Activated T-cell treated with anti-CD3 and anti-CD28 coated beads, Interleukin-2, amount 50 U/mL, for 72 hours (primary cell): Measurements from ENCODE around the gene GKN2. TPM values are rescaled to one million over a fixed set of nuclear protein-coding genes. Genes with fewer than 3 reads are reported as not detected.
"Not testable (repeated sequence)": the region's sequence is repeated elsewhere in the genome, so short reads cannot be mapped to it uniquely, and the experiment has no call there.

ENCODE experiments used
- ATAC-seq, 2 donors: fragments of 150-1000 bp; cut with Tn5 transposase; replicated peaks in 1 of 2; 2 replicates each; pipeline ENCODE4 v1.10.0; 2021; ENCODE audit warnings: moderate library complexity in 2 of 2, mild to moderate bottlenecking in 1 of 2
- DNase-seq, 2 donors: peaks; one replicate each; pipeline ENCODE4 v3.0.0; 2021 to 2022; ENCODE audit warnings: mixed read lengths in 1 of 2
- H3K27ac Mint-ChIP-seq: one replicate; pipeline ENCODE4 v1.8.0; 2022; ENCODE audit warnings: mild to moderate bottlenecking, moderate library complexity, mixed read lengths
- H3K27me3 Mint-ChIP-seq: one replicate; pipeline ENCODE4 v1.8.0; 2022; ENCODE audit warnings: low read depth, mixed read lengths
- H3K36me3 Mint-ChIP-seq, 2 donors: one replicate each; pipeline ENCODE4 v1.8.0; 2022; ENCODE audit warnings: mixed read lengths in 2 of 2, mild to moderate bottlenecking in 1 of 2; ENCODE audit not compliant: insufficient read depth in 2 of 2
- H3K4me1 Mint-ChIP-seq: one replicate; pipeline ENCODE4 v1.8.0; 2022; ENCODE audit warnings: low read depth, mixed read lengths
- H3K4me3 Mint-ChIP-seq, 2 donors: one replicate each; pipeline ENCODE4 v1.8.0; 2022; ENCODE audit warnings: mild to moderate bottlenecking in 2 of 2, mixed read lengths in 2 of 2, moderate library complexity in 2 of 2
- H3K9me3 Mint-ChIP-seq, 2 donors: one replicate each; pipeline ENCODE4 v1.8.0; 2022; ENCODE audit warnings: mixed read lengths in 2 of 2
- total RNA-seq, 2 donors: library from RNA; stranded (reverse); gene quantifications; one replicate each; pipeline ENCODE4 v1.2.3, GENCODE V29; 2022

Gene GKN2
- total RNA-seq, 2 donors from 2014 or later: not detected

DNA sequence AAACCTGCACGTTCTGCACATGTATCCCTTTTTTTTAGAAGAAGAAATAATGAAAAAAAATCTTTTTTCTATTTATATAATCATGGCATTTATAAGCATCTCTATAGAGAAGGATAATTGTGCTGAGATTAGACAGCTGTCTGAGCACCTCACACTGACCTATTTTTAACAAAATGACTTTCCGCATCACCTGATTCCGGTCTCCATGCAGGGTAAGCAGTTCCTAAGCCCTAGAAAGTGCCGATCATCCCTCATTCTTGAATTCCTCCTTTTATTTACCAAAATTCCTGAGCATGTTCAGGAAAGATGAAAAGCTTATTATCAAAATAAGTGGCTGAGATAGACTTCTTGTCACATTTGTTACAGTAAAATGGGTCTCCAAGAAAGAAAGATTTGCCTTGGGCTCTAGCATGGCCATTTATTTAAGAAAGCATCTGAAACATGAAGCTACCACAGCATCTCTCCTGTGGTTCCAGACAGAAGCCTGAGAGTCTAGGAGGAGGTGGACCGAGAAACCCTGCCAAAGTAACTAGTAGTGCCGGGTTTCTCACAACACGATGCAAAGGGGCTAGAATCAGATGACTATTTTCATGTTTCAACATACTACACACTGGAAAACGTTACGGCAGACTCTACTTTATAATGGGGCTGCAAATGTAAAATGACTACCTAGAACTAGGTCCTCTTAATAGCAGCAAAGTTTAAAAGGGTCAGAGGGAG lies 22.4 kb upstream of the GKN2 start:
- no peak overlapping the region for H3K27ac Mint-ChIP-seq
- ATAC-seq (no peak), DNase-seq (no peak)
- H3K36me3 Mint-ChIP-seq: no peaks in the 10 kb centered on the region
- H3K4me3 Mint-ChIP-seq: no peak overlapping the region
- no peaks in the 10 kb centered on the region for H3K4me1 Mint-ChIP-seq
- no peaks in the 10 kb centered on the region for H3K9me3 Mint-ChIP-seq
- peaks cover 12% of the 10 kb centered on the region for H3K27me3 Mint-ChIP-seq

DNA sequence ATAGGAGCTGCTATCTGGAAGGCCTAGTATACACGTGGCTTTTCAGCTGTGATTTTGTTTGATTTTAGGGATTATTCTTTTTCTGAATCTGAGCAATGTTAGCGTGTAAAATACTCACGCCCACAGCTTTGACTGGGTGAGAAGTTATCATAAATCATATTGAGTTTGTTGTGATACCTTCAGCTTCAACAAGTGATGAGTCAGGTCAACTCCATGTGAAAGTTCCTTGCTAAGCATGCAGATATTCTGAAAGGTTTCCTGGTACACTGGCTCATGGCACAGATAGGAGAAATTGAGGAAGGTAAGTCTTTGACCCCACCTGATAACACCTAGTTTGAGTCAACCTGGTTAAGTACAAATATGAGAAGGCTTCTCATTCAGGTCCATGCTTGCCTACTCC lies 21.6 kb upstream of the GKN2 start, which contains the start of gene GKN1:
GKN1 (plus strand) TSS at position 386 of the 400 bp plus-strand sequence. CDS start 42 bp downstream, outside the sequence.
- no peak for ATAC-seq
- Mint-ChIP-seq H3K27me3 (peaks cover 12% of the 10 kb centered on the region), H3K27ac (no peak within 1 kb of the TSS), H3K36me3 (no peaks in the 10 kb centered on the region), H3K4me1 (no peaks in the 10 kb centered on the region), H3K9me3 (no peaks in the 10 kb centered on the region), H3K4me3 (no peak within 1 kb of the TSS)
- DNase-seq: no peak

DNA sequence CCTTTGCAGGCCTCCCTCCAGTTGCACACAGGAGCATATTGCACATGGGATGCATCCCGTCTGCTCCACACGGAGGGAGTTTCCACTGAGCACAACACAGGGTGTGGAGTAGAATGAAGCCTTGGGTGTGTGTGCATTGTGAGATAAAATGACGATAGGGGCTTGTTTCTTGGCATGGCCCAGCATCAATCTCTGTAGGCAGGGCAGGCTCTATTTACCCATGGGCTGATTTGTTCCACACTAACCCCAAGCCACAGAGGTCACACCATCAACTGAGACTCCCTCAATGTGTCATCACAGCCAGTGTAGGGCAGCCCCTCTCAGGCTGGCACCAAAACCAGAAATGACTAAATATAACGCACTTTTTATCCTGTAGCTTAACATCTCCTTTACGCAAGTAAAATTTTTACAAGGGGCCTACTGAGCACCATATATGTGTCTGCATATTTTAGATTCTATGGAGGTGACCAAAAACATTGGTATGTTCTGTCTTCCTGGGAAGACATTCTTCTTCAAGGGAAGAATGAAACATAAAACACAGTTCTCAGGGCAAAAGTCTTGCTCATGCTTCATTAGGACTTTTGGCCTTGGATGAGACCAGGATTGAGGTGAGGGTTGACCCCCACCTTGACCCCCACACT lies 19.0 kb upstream of the GKN2 start:
- no peaks in the 10 kb centered on the region for H3K4me1 Mint-ChIP-seq
- H3K9me3 Mint-ChIP-seq: no peaks in the 10 kb centered on the region
- ATAC-seq: peak; percentile 93 to 96
- no peak overlapping the region for H3K4me3 Mint-ChIP-seq
- peak; percentile 12 to 33 for DNase-seq
- no peaks in the 10 kb centered on the region for H3K36me3 Mint-ChIP-seq
- peaks cover 17% of the 10 kb centered on the region for H3K27me3 Mint-ChIP-seq
- H3K27ac Mint-ChIP-seq: no peak overlapping the region

DNA sequence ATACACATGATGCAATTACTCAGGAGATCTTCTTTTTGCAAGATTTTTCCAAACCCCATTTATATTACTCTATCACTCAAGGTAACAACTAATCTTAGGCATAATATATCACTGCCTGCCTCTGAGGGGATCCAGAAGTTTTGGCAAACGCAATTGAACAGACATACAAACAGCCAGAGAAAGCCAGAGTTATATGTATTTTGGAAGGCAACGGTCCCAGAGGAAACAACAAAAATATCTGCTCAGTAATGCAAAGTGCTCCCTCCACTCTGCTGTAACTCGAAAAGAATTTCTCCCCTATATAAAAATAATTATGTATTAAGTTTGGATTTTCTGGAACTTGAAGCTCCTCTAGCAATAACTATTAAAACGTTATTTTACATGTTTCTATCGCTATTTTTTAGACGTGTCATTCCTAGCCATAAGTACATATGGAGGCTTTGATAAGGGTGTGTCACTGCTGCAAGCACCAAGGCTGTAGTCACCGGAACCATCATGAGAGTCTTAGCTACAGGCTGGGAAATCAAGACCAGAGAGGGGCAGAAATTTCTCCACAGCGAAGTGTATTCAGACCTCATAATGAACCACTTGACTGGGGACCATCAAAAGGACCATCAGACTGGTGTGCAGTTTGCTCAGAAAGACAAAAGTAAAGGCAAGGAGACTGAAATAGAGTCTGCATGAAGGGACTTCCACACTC lies 18.0 kb upstream of the GKN2 start:
- Mint-ChIP-seq H3K4me1 (no peaks in the 10 kb centered on the region), H3K9me3 (no peaks in the 10 kb centered on the region), H3K36me3 (no peaks in the 10 kb centered on the region), H3K4me3 (no peak overlapping the region), H3K27ac (no peak overlapping the region), H3K27me3 (peaks cover 21% of the 10 kb centered on the region)
- DNase-seq (no peak), ATAC-seq (no peak)

DNA sequence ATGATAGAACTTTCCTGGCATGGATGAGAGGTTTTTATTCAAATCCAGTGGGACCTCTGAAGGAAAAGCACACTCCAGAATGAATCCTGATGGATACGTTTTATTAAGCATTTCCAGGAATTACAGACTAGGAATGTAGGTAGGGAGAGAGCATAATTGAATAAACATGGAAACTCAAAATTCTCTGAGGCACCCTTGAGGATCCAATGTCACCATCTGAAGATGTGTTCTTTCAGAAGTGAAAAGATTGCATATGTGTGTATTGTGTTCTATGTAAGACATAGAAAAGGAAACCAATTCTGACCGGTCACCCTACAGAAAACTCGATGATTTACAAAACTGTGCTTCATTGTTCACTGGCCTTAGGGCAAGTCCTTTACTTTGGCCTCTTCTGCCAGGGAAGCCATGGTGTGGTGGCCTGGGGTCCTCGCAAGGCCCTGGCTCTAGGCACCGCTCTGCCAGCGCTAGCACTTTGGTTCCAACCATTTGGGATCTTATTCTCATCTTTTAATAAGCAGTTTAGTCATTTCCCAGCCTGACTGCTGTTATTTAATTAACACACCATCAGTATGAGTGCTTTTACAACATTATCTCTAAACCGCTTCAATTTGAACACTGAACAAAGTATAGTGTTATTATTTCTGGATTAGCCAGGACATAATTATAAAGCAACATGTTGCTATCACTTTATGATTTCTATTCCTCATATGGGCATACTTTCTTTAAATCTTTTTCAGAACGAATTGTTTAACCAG lies 17.2 kb upstream of the GKN2 start:
- no peak overlapping the region for H3K4me3 Mint-ChIP-seq
- ATAC-seq (no peak), DNase-seq (no peak)
- H3K4me1 Mint-ChIP-seq: no peaks in the 10 kb centered on the region
- H3K36me3 Mint-ChIP-seq: no peaks in the 10 kb centered on the region
- no peaks in the 10 kb centered on the region for H3K9me3 Mint-ChIP-seq
- peaks cover 16% of the 10 kb centered on the region for H3K27me3 Mint-ChIP-seq
- H3K27ac Mint-ChIP-seq: no peak overlapping the region

DNA sequence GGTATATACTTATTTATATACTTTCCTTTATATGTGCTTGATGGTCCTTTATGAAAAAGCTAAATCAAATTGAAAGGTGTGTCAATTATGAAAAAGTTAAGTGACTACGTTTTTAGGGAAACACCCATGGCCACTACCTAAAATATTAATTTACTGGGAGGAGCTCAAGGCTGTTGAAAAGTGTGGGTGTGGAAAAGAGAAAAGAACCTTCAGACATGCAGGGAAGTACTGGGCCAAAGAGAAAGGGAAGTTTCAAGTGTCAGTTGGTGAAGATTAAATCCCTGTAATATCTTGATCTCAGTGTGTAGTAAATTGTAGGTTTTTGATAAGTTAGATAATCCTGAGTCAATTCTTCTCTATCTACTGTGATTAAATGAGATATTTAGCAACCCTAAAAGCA lies 15.5 kb upstream of the GKN2 start:
- Mint-ChIP-seq H3K27ac (no peak overlapping the region), H3K4me3 (no peak overlapping the region), H3K4me1 (no peaks in the 10 kb centered on the region), H3K9me3 (no peaks in the 10 kb centered on the region), H3K36me3 (no peaks in the 10 kb centered on the region), H3K27me3 (peaks cover 26% of the 10 kb centered on the region)
- ATAC-seq: no peak
- no peak for DNase-seq

DNA sequence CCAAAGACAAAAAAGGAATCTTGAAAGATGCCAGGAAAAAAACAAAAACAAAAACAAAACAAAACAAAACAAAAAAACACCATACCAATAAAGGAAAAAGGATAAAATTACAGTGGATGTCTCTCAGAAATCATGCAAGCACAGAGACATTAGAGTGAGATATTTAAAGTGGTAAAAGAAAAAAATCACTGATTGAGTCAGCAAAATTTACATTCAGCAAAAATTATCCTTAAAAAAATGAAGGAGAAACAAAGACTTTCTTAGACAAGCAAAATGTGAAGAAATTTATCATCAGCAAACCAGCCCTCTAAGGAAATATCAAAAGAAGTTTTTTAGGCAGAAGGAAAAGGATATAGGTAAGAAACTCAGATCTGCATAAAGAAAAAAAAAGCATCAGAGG lies 11.6 kb upstream of the GKN2 start:
- Mint-ChIP-seq H3K4me3 (no peak overlapping the region), H3K9me3 (no peaks in the 10 kb centered on the region), H3K27ac (no peak overlapping the region), H3K4me1 (no peaks in the 10 kb centered on the region), H3K36me3 (no peaks in the 10 kb centered on the region), H3K27me3 (peaks cover 26% of the 10 kb centered on the region)
- DNase-seq (no peak), ATAC-seq (no peak)

DNA sequence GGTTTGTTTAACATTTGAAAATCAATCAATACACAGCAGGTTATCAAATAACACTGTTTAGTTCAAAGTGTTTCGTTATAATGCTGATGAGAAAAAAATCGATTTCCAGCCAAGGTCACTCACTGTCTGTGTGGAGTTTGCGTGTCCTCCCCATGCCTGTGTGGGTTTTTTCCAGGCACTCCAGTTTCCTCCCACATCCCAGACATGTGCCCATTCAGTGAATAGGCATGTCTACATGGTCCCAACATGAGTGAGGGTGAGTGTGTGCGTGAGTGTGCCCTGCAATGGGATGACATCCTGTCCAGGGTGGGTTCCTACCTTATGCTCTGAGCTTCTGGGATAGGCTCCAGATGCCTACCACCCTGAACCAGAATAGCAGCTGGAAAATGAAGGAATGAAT lies 8.7 kb upstream of the GKN2 start:
- Mint-ChIP-seq H3K36me3 (no peaks in the 10 kb centered on the region), H3K9me3 (no peaks in the 10 kb centered on the region)
- no peak for ATAC-seq

DNA sequence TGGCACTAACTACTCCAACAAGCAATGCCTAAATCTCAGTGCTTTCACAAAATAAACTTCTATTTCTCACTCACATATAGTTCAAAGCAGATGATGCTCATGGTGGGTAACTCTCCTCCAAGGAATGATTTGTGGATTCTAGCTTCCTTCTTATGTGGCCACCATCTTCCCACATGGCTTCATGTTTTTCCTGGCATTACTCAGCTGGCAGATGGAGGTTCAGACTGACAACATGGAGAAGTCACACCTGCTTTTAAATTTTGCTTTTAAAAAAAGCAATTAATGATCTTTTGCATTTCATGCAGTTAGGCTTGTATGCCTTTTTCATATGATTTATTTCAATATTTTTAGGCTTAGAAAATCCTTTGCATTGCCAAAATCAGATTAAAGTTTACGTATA lies 6.3 kb upstream of the GKN2 start:
- Mint-ChIP-seq H3K36me3 (no peaks in the 10 kb centered on the region), H3K4me1 (no peaks in the 10 kb centered on the region), H3K27ac (no peak overlapping the region), H3K4me3 (no peak overlapping the region), H3K9me3 (peaks cover 0 to 3% of the 10 kb centered on the region in 2 donors), H3K27me3 (peaks cover 13% of the 10 kb centered on the region)
- ATAC-seq (no peak), DNase-seq (no peak)

More for the DNA sequence above, 8.7 kb upstream of the GKN2 start:
- Mint-ChIP-seq H3K4me1 (no peaks in the 10 kb centered on the region), H3K27ac (no peak overlapping the region), H3K27me3 (peaks cover 18% of the 10 kb centered on the region), H3K4me3 (no peak overlapping the region)
- no peak for DNase-seq

DNA sequence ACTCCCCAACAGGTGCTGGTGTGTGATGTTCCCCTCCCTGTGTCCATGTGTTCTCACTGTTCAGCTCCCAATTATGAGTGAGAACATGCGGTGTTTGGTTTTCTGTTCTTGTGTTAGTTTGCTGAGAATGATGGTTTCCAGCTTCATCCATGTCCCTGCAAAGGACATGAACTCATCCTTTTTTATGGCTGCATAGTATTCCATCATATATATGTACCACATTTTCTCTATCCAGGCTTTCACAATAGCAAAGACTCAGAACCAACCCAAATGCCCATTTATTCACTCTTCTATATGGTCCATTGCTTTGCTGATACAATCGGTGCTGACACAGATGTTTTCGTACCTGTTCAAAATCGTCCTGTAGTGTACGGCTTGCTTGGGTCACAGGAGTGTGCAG lies 2.7 kb upstream of the GKN2 start:
- DNase-seq, ATAC-seq, H3K9me3 Mint-ChIP-seq, H3K27ac Mint-ChIP-seq, H3K4me3 Mint-ChIP-seq, H3K4me1 Mint-ChIP-seq, H3K36me3 Mint-ChIP-seq: not testable (repeated sequence)
- H3K27me3 Mint-ChIP-seq: peaks cover 12% of the 10 kb centered on the region

DNA sequence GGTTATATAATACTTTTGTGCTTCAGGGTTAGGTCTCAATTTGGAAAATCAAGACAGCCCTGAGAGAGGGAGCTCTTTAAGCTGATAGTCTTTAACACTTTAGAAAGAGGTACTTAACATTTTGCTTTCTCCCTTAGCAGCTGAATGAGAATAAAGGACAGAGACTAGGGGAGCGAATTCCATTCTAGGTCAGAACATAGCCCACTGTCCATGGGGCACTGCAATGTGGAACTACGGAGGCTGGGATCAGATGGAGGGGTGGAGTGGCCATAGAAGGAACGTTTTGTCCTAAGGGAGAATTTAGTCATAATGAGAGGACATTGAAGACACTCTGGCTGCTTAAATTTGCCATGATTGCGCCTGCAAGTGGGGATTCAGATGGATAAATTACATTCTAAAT lies 794 bp downstream of the GKN2 start:
- Mint-ChIP-seq H3K9me3 (peaks cover 0 to 3% of the 10 kb centered on the region in 2 donors), H3K4me1 (no peaks in the 10 kb centered on the region), H3K27me3 (peaks cover 18% of the 10 kb centered on the region), H3K36me3 (no peaks in the 10 kb centered on the region), H3K4me3 (no peak overlapping the region), H3K27ac (no peak overlapping the region)
- ATAC-seq (no peak), DNase-seq (no peak)

DNA sequence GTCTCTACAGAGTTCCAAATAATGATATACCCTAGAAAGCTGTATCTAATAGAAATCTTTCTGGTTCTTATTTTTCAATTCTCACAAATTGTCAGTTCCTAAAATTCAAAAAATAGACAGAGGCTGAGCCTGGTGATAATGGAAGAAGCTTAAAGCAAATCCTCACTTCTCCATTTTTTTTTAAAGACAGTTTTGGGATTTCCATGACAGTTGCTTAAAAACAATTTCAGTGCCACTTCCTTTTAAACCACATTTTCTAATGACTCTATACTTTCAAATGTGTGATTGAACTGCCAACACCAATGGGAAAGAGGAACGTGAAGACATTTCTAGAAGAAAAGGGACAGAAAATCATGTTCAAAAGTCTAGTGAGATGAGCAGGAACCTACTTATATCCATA lies 4.0 kb downstream of the GKN2 start:
- Mint-ChIP-seq H3K4me3 (no peak overlapping the region), H3K36me3 (no peaks in the 10 kb centered on the region), H3K27ac (no peak overlapping the region), H3K27me3 (peaks cover 28% of the 10 kb centered on the region), H3K9me3 (no peaks in the 10 kb centered on the region), H3K4me1 (no peaks in the 10 kb centered on the region)
- DNase-seq (no peak), ATAC-seq (no peak)

DNA sequence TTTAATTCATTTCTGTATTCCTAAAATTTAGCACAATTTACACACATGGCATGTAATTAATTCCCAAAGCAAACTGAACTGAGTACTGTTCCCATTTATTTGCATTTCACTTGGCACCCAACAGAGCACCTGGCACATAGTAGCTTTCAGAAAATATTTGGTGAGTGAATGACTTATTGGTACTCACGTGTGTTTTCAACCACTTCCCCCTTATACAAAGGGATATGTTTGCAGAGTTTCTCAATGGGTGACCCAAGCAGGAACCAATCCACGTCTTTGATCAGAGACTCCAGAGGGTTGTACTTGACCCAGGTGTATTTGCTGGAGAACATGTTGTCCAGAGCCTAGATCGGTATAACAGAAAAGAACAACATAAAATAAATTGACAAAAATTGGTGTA lies 6.6 kb downstream of the GKN2 start:
- H3K27ac Mint-ChIP-seq: no peak overlapping the region
- peaks cover 45% of the 10 kb centered on the region for H3K27me3 Mint-ChIP-seq
- ATAC-seq (no peak), DNase-seq (no peak)
- no peaks in the 10 kb centered on the region for H3K9me3 Mint-ChIP-seq
- no peak overlapping the region for H3K4me3 Mint-ChIP-seq
- H3K36me3 Mint-ChIP-seq: no peaks in the 10 kb centered on the region
- peaks cover under 1% of the 10 kb centered on the region for H3K4me1 Mint-ChIP-seq
